ENCODE results near the gene BNIP2. TPM values are rescaled to one million over a fixed set of nuclear protein-coding genes. Genes with fewer than 3 reads are reported as not detected.

Gene BNIP2
- total RNA-seq, 1 experiment from 2014 or later = 53.1 TPM

GRCh38 chr15:59614153-59614552 lies 75.0 kb downstream of the BNIP2 start:
- Histone ChIP-seq H2AFZ (ENCODE audit: low read depth, low read length, poor library complexity, severe bottlenecking) (no peak overlapping the region), H3K36me3 (ENCODE audit: control insufficient read depth in 1 of 2, insufficient read depth in 2 of 2, low read length in 2 of 2) (no peaks in the 10 kb centered on the region)
- POLR2A ChIA-PET = no interaction called here

More at GRCh38 chr15:59614153-59614552, 75.0 kb downstream of the BNIP2 start:
- no TSS peak for BruUV-seq (replicated peaks)
- no peak for ATAC-seq
- no peaks in the 10 kb centered on the region for H3K79me2 ChIP-seq (ENCODE audit: insufficient read depth, low read length)
- CTCF ChIA-PET = interaction anchor here (1.2 kb wide), 1 partner anchor 12 kb away, joined by 3 read pairs; no protein-coding TSS in a partner anchor
- intact Hi-C loops (cut with micrococcal nuclease) = no loop called here
- no peak overlapping the region for H3K4me3 ChIP-seq (replicated peaks in 1 of 2; ENCODE audit: low read depth in 1 of 2, low read length in 2 of 2)
- H3K27ac ChIP-seq (ENCODE audit: low read depth, low read length) = no peak overlapping the region
- RAD21 ChIA-PET (ENCODE audit: low non-redundant PET in 1 of 2, low total read pairs in 2 of 2, uncharacterized antibody in 2 of 2, unreplicated experiment in 2 of 2) = no interaction called here
- no peak overlapping the region for H3K4me2 ChIP-seq (ENCODE audit: low read length)
- H3K4me1 ChIP-seq (ENCODE audit: control insufficient read depth in 1 of 2, insufficient read depth in 2 of 2, low read length in 2 of 2) = peaks cover 13 to 25% of the 10 kb centered on the region in 2 experiments; a peak in 3 of 4 replicates
- DNase-seq (ENCODE audit: low read depth, low spot score) = no peak
- TF ChIP-seq, protein P1, sequence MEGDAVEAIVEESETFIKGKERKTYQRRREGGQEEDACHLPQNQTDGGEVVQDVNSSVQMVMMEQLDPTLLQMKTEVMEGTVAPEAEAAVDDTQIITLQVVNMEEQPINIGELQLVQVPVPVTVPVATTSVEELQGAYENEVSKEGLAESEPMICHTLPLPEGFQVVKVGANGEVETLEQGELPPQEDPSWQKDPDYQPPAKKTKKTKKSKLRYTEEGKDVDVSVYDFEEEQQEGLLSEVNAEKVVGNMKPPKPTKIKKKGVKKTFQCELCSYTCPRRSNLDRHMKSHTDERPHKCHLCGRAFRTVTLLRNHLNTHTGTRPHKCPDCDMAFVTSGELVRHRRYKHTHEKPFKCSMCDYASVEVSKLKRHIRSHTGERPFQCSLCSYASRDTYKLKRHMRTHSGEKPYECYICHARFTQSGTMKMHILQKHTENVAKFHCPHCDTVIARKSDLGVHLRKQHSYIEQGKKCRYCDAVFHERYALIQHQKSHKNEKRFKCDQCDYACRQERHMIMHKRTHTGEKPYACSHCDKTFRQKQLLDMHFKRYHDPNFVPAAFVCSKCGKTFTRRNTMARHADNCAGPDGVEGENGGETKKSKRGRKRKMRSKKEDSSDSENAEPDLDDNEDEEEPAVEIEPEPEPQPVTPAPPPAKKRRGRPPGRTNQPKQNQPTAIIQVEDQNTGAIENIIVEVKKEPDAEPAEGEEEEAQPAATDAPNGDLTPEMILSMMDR (IDR thresholded peaks at IDR 0.05 in 2 of 3, conservative IDR thresholded peaks at IDR 0.05 in 1 of 3; ENCODE audit: borderline replicate concordance in 1 of 3, insufficient read depth in 1 of 3, low read depth in 2 of 3, low read length in 2 of 3) = no peak
- no peak for TF ChIP-seq SRF (IDR thresholded peaks at IDR 0.05; ENCODE audit: low read depth)
- no peak for TF ChIP-seq REST (IDR thresholded peaks at IDR 0.05; ENCODE audit: low read depth)
- no peak for TF ChIP-seq TCF7L2 (IDR thresholded peaks at IDR 0.05; ENCODE audit: borderline replicate concordance, extremely low read depth, insufficient read depth, insufficient read length)
- TF ChIP-seq SP1 (IDR thresholded peaks at IDR 0.05; ENCODE audit: low read depth) = no peak
- no peak for TF ChIP-seq RAD21 (IDR thresholded peaks at IDR 0.05; ENCODE audit: low read depth)
- no peak for TF ChIP-seq EZH2phosphoT487 (IDR thresholded peaks at IDR 0.05; ENCODE audit: borderline replicate concordance)
- no peak for TF ChIP-seq ATF3 (IDR thresholded peaks at IDR 0.05)
- TF ChIP-seq SIN3A (IDR thresholded peaks at IDR 0.05; ENCODE audit: low read depth) = no peak
- TF ChIP-seq, protein P2, sequence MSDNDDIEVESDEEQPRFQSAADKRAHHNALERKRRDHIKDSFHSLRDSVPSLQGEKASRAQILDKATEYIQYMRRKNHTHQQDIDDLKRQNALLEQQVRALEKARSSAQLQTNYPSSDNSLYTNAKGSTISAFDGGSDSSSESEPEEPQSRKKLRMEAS (IDR thresholded peaks at IDR 0.05) = no peak
- no peak for TF ChIP-seq POLR2AphosphoS5 (IDR thresholded peaks at IDR 0.05; ENCODE audit: low read depth, low read length)
- TF ChIP-seq EGR1 (IDR thresholded peaks at IDR 0.05; ENCODE audit: low read depth) = no peak
- no peak overlapping the region for H3K9ac ChIP-seq (ENCODE audit: low read length)
- H3K9me2 ChIP-seq (ENCODE audit: insufficient read depth) = no peaks in the 10 kb centered on the region
- no peaks in the 10 kb centered on the region for H4K20me1 ChIP-seq (ENCODE audit: insufficient read depth)
- H3K27me3 ChIP-seq (ENCODE audit: insufficient read depth, low read length) = no peaks in the 10 kb centered on the region
- H3K9me3 ChIP-seq (ENCODE audit: control insufficient read depth in 1 of 2, insufficient read depth in 1 of 2, low read depth in 1 of 2, low read length in 2 of 2) = no peaks in the 10 kb centered on the region

Data from HCT116 (cell line).